Neuronal stem cell (in vitro differentiated cells): Measurements from ENCODE around the gene MDM2.

Source experiments
- DNase-seq: peaks from one replicate; pipeline ENCODE4 v3.0.0-alpha.2; 2013; ENCODE audit warnings: low spot score
- H2AFZ ChIP-seq: one replicate; pipeline ENCODE4 v1.6.1; 2013; ENCODE audit warnings: mild to moderate bottlenecking, low read length, inconsistent platforms
- H2AK5ac ChIP-seq: 2 replicates; pipeline ENCODE4 v1.6.1; 2013; ENCODE audit warnings: low read depth, mild to moderate bottlenecking, inconsistent platforms, low read length, moderate library complexity, mixed read lengths
- H2BK120ac ChIP-seq: 2 replicates; pipeline ENCODE4 v1.6.1; 2013; ENCODE audit warnings: low read depth, mild to moderate bottlenecking, inconsistent platforms, low read length, moderate library complexity, mixed read lengths
- H2BK12ac ChIP-seq: one replicate; pipeline ENCODE4 v1.6.1; 2013; ENCODE audit warnings: low read length, inconsistent platforms
- H2BK15ac ChIP-seq: 2 replicates; pipeline ENCODE4 v1.6.1; 2013; ENCODE audit warnings: mild to moderate bottlenecking, low read length, inconsistent platforms, mixed read lengths
- H2BK5ac ChIP-seq: one replicate; pipeline ENCODE4 v1.6.1; 2013; ENCODE audit warnings: inconsistent platforms, mild to moderate bottlenecking, low read length, moderate library complexity
- H3K14ac ChIP-seq: one replicate; pipeline ENCODE4 v1.6.1; 2013; ENCODE audit warnings: low read length, inconsistent platforms
- H3K18ac ChIP-seq: 2 replicates; pipeline ENCODE4 v1.6.1; 2013; ENCODE audit warnings: low read length, inconsistent platforms
- H3K23ac ChIP-seq: 2 replicates; pipeline ENCODE4 v1.6.1; 2013; ENCODE audit warnings: low read depth, mild to moderate bottlenecking, mixed read lengths, low read length, inconsistent platforms; ENCODE audit not compliant: poor library complexity
- H3K27ac ChIP-seq: replicated peaks from 3 replicates; pipeline ENCODE4 v1.5.1; 2013; ENCODE audit warnings: low read length, inconsistent platforms
- H3K27me3 ChIP-seq, 3 experiments: 2 replicates each; pipeline ENCODE4 v1.6.1; 2013; ENCODE audit warnings: low read length in 3 of 3, mild to moderate bottlenecking in 2 of 3, inconsistent platforms in 1 of 3, low read depth in 1 of 3, mixed read lengths in 1 of 3, moderate library complexity in 1 of 3; ENCODE audit not compliant: control insufficient read depth in 3 of 3, insufficient read depth in 3 of 3
- H3K36me3 ChIP-seq, 2 donors: replicated peaks in 1 of 2; 2 replicates each; pipeline ENCODE4 v1.6.1; 2013; ENCODE audit warnings: low read length in 2 of 2; ENCODE audit not compliant: control insufficient read depth in 2 of 2, insufficient read depth in 2 of 2
- H3K4ac ChIP-seq: 2 replicates; pipeline ENCODE4 v1.6.1; 2013; ENCODE audit warnings: inconsistent platforms, mild to moderate bottlenecking, low read length, moderate library complexity
- H3K4me1 ChIP-seq, 2 donors: 1 replicate in 1 of 2; 2 replicates in 1 of 2; pipeline ENCODE4 v1.6.1; 2013; ENCODE audit warnings: low read length in 2 of 2, low read depth in 1 of 2; ENCODE audit not compliant: control insufficient read depth in 2 of 2, insufficient read depth in 1 of 2
- H3K4me2 ChIP-seq: one replicate; pipeline ENCODE4 v1.6.1; 2013; ENCODE audit warnings: mild to moderate bottlenecking, low read length, inconsistent platforms; ENCODE audit not compliant: insufficient read depth, poor library complexity, severe bottlenecking
- H3K4me3 ChIP-seq, 2 donors: 2 replicates each; pipeline ENCODE4 v1.5.1; 2013; ENCODE audit warnings: low read length in 2 of 2, mild to moderate bottlenecking in 2 of 2, inconsistent platforms in 1 of 2, moderate library complexity in 1 of 2
- H3K79me1 ChIP-seq: one replicate; pipeline ENCODE4 v1.6.1; 2013; ENCODE audit warnings: low read depth, mild to moderate bottlenecking, inconsistent platforms, low read length, moderate library complexity
- H3K9ac ChIP-seq: one replicate; pipeline ENCODE4 v1.6.1; 2013; ENCODE audit warnings: mild to moderate bottlenecking, low read depth, low read length, inconsistent platforms; ENCODE audit not compliant: poor library complexity
- H3K9me3 ChIP-seq, 2 donors: replicated peaks in 1 of 2; 2 replicates each; pipeline versions ENCODE3 to v1.6.1; 2013; ENCODE audit warnings: low read length in 2 of 2, mild to moderate bottlenecking in 2 of 2, inconsistent platforms in 1 of 2, low read depth in 1 of 2, mixed read lengths in 1 of 2, moderate library complexity in 1 of 2; ENCODE audit not compliant: control insufficient read depth in 2 of 2, insufficient read depth in 1 of 2
- H4K8ac ChIP-seq: one replicate; pipeline ENCODE4 v1.6.1; 2013; ENCODE audit warnings: low read depth, mild to moderate bottlenecking, inconsistent platforms, low read length, moderate library complexity
- H4K91ac ChIP-seq: one replicate; pipeline ENCODE4 v1.6.1; 2013; ENCODE audit warnings: low read length, low read depth, mild to moderate bottlenecking, inconsistent platforms; ENCODE audit not compliant: poor library complexity
- WGBS, 2 donors: extraction: QIAGEN DNeasy Blood & Tissue Kit; methylation state at CpG; one replicate each; pipeline ENCODE4 v1.1.7; 2013; ENCODE audit warnings: missing lambda C conversion rate in 2 of 2, mixed read lengths in 1 of 2; ENCODE audit not compliant: insufficient read length in 2 of 2, insufficient replicate concordance in 1 of 2; ENCODE audit errors: extremely low coverage in 2 of 2; 5-methylcytosine and 5-hydroxymethylcytosine counted together

Gene MDM2

GRCh38 chr12:68873316-68873715 is 65.3 kb downstream of the MDM2 start:
- Histone ChIP-seq H3K4me2 (no peak overlapping the region), H3K27me3 (no peaks in the 10 kb centered on the region), H3K79me1 (no peaks in the 10 kb centered on the region), H3K4ac (no peak overlapping the region), H2BK5ac (no peak overlapping the region), H3K27ac (no peak overlapping the region), H3K36me3 (no peaks in the 10 kb centered on the region), H4K8ac (no peak overlapping the region), H3K4me3 (no peak overlapping the region), H3K9me3 (peaks cover 0 to under 1% of the 10 kb centered on the region in 2 donors), H3K9ac (no peak overlapping the region), H2BK15ac (no peak overlapping the region), H3K14ac (no peak overlapping the region), H3K18ac (no peak overlapping the region), H3K23ac (no peak overlapping the region), H2AK5ac (no peak overlapping the region), H4K91ac (no peak overlapping the region), H2BK12ac (no peak overlapping the region), H2BK120ac (no peak overlapping the region), H3K4me1 (peaks cover 0 to 8% of the 10 kb centered on the region in 2 donors), H2AFZ (no peak overlapping the region)
- DNase-seq, result no peak
- WGBS, 2 donors, result no CpG with 5 or more reads among the region's 4 CpGs

- H3K9me3 ChIP-seq, result peaks cover 0 to 3% of the 10 kb centered on the region in 2 donors
- no peak overlapping the region for H3K4me2 ChIP-seq
- H3K27ac ChIP-seq, result no peak overlapping the region
- no peak overlapping the region for H4K91ac ChIP-seq
- H3K4ac ChIP-seq, result no peak overlapping the region
- H4K8ac ChIP-seq, result no peak overlapping the region
- H3K18ac ChIP-seq, result no peak overlapping the region
- H3K79me1 ChIP-seq, result no peaks in the 10 kb centered on the region
- no CpG with 5 or more reads among the region's 4 CpGs for WGBS, 2 donors
- peak overlapping the region; percentile 84 for H2AFZ ChIP-seq
- H2BK12ac ChIP-seq, result no peak overlapping the region
- no peak overlapping the region for H3K14ac ChIP-seq
- no peak for DNase-seq
- H2BK15ac ChIP-seq, result no peak overlapping the region
- no peak overlapping the region for H2BK120ac ChIP-seq
- no peak overlapping the region for H3K9ac ChIP-seq
- H3K4me3 ChIP-seq, result no peak overlapping the region
- H3K4me1 ChIP-seq, result peaks cover 0 to 8% of the 10 kb centered on the region in 2 donors
- H3K36me3 ChIP-seq, result no peaks in the 10 kb centered on the region
- no peak overlapping the region for H2BK5ac ChIP-seq
- H2AK5ac ChIP-seq, result no peak overlapping the region
- no peaks in the 10 kb centered on the region for H3K27me3 ChIP-seq
- H3K23ac ChIP-seq, result no peak overlapping the region
Observed at GRCh38 chr12:68876461-68876860, 68.5 kb downstream of the MDM2 start.

GRCh38 chr12:68877583-68877982 is 69.6 kb downstream of the MDM2 start:
- Histone ChIP-seq H3K9me3 (peaks cover 0 to 3% of the 10 kb centered on the region in 2 donors), H3K4me2 (no peak overlapping the region), H3K23ac (no peak overlapping the region), H4K91ac (no peak overlapping the region), H2BK5ac (no peak overlapping the region), H3K4me1 (peaks cover 0 to 8% of the 10 kb centered on the region in 2 donors), H3K27me3 (no peaks in the 10 kb centered on the region), H3K36me3 (no peaks in the 10 kb centered on the region), H2BK15ac (no peak overlapping the region), H3K4ac (no peak overlapping the region), H3K4me3 (no peak overlapping the region), H2AK5ac (no peak overlapping the region), H3K18ac (no peak overlapping the region), H3K79me1 (no peaks in the 10 kb centered on the region), H3K27ac (no peak overlapping the region), H2BK120ac (no peak overlapping the region), H3K14ac (no peak overlapping the region), H2BK12ac (no peak overlapping the region), H4K8ac (no peak overlapping the region), H2AFZ (no peak overlapping the region), H3K9ac (no peak overlapping the region)
- no CpG with 5 or more reads among the region's 4 CpGs for WGBS, 2 donors
- DNase-seq, result no peak

GRCh38 chr12:68878283-68878682 is 70.3 kb downstream of the MDM2 start:
- H2BK120ac ChIP-seq, result no peak overlapping the region

More at GRCh38 chr12:68878283-68878682, 70.3 kb downstream of the MDM2 start:
- H3K9ac ChIP-seq, result no peak overlapping the region
- no peak overlapping the region for H3K4me2 ChIP-seq
- no peak overlapping the region for H2BK12ac ChIP-seq
- no peak overlapping the region for H3K23ac ChIP-seq
- DNase-seq, result no peak
- H3K79me1 ChIP-seq, result no peaks in the 10 kb centered on the region
- H3K27me3 ChIP-seq, result no peaks in the 10 kb centered on the region
- no peak overlapping the region for H3K18ac ChIP-seq
- no peak overlapping the region for H3K4ac ChIP-seq
- H3K27ac ChIP-seq, result no peak overlapping the region
- peaks cover 0 to 8% of the 10 kb centered on the region in 2 donors for H3K4me1 ChIP-seq
- no peak overlapping the region for H3K14ac ChIP-seq
- no peak overlapping the region for H2BK5ac ChIP-seq
- H3K4me3 ChIP-seq, result no peak overlapping the region
- H3K9me3 ChIP-seq, result peaks cover 0 to 3% of the 10 kb centered on the region in 2 donors
- no peak overlapping the region for H2AK5ac ChIP-seq
- no peaks in the 10 kb centered on the region for H3K36me3 ChIP-seq
- H2AFZ ChIP-seq, result no peak overlapping the region
- WGBS, 2 donors, result no CpG with 5 or more reads among the region's 4 CpGs
- no peak overlapping the region for H2BK15ac ChIP-seq
- H4K8ac ChIP-seq, result no peak overlapping the region
- H4K91ac ChIP-seq, result no peak overlapping the region
